Progenitor cell of endocrine pancreas (in vitro differentiated cells): ENCODE data around the gene MSRB1. TPM values are rescaled to one million over a fixed set of nuclear protein-coding genes. Genes with fewer than 3 reads are reported as not detected.

Experiments used
- DNase-seq: peaks from one replicate; pipeline ENCODE4 v3.0.0; 2021; ENCODE audit warnings: low spot score; ENCODE audit not compliant: unreplicated experiment
- H3K27ac Mint-ChIP-seq: 2 replicates; pipeline ENCODE4 v1.8.0; 2021; ENCODE audit warnings: mild to moderate bottlenecking, moderate library complexity, mixed read lengths
- H3K27me3 Mint-ChIP-seq: 2 replicates; pipeline ENCODE4 v1.8.0; 2021; ENCODE audit warnings: mixed read lengths
- H3K36me3 Mint-ChIP-seq: 2 replicates; pipeline ENCODE4 v1.8.0; 2022; ENCODE audit warnings: mixed read lengths; ENCODE audit not compliant: insufficient read depth
- H3K4me1 Mint-ChIP-seq: 2 replicates; pipeline ENCODE4 v1.8.0; 2021; ENCODE audit warnings: low read depth, mixed read lengths
- H3K4me3 Mint-ChIP-seq: 2 replicates; pipeline ENCODE4 v1.8.0; 2021; ENCODE audit warnings: low read depth, mild to moderate bottlenecking, moderate library complexity, mixed read lengths
- H3K9me3 Mint-ChIP-seq: 2 replicates; pipeline ENCODE4 v1.8.0; 2021; ENCODE audit warnings: low read depth, mixed read lengths
- total RNA-seq: library from RNA; stranded (reverse); gene quantifications from 2 replicates; pipeline ENCODE4 v1.2.1, GENCODE V29; 2021
- TF ChIP-seq, protein P1 (sequence below): fragments of 200-600 bp; sonication (generic); IDR thresholded peaks from one replicate; pipeline ENCODE4 v1.5.0; 2021; ENCODE audit warnings: antibody characterized with exemption, mild to moderate bottlenecking; ENCODE audit not compliant: unreplicated experiment

The MSRB1 gene
- total RNA-seq, 1 donor from 2014 or later = 28.9 TPM

DNA sequence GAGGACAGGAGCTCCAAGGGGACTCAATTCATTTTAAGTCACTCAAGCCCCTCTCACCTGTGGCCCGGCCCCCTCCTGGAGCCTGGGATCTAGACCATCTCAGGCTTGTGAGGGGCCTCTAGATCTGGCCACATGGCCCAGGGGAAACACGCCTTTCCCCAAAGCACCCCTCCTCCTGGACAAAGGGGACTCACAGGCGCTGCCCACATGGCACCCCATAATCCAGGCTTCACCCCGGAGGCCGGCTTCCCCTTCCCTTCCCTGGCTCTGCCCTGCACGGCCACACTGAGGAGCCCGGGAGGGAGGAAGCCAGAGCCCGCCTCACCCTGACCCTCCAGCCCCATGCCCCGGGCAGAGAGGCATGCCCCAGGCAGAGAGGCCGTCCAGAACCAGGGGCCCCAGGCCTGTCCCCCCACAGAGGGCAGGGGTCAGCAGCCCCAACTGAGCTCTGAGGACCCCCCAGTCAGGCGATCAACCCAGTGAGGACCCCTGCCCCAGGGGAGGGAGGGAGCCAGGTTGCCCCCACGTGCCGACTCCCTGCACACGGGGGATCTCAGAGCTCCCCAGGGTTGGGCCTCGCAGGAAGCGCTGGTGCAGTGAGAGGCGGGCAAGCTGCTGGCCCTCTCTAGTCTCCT, 35.7 kb downstream of the MSRB1 start:
- no peak for DNase-seq
- Mint-ChIP-seq H3K36me3 (no peaks in the 10 kb centered on the region), H3K27me3 (peaks cover 22% of the 10 kb centered on the region), H3K4me1 (peaks cover 10% of the 10 kb centered on the region), H3K27ac (no peak overlapping the region), H3K9me3 (no peaks in the 10 kb centered on the region), H3K4me3 (no peak overlapping the region)
- TF ChIP-seq, protein P1, sequence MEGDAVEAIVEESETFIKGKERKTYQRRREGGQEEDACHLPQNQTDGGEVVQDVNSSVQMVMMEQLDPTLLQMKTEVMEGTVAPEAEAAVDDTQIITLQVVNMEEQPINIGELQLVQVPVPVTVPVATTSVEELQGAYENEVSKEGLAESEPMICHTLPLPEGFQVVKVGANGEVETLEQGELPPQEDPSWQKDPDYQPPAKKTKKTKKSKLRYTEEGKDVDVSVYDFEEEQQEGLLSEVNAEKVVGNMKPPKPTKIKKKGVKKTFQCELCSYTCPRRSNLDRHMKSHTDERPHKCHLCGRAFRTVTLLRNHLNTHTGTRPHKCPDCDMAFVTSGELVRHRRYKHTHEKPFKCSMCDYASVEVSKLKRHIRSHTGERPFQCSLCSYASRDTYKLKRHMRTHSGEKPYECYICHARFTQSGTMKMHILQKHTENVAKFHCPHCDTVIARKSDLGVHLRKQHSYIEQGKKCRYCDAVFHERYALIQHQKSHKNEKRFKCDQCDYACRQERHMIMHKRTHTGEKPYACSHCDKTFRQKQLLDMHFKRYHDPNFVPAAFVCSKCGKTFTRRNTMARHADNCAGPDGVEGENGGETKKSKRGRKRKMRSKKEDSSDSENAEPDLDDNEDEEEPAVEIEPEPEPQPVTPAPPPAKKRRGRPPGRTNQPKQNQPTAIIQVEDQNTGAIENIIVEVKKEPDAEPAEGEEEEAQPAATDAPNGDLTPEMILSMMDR = no peak

- TF ChIP-seq, protein P1 = no peak
- Mint-ChIP-seq H3K36me3 (no peaks in the 10 kb centered on the region), H3K4me3 (no peak overlapping the region), H3K27ac (no peak overlapping the region), H3K4me1 (peaks cover 10% of the 10 kb centered on the region), H3K27me3 (peaks cover 22% of the 10 kb centered on the region), H3K9me3 (no peaks in the 10 kb centered on the region)
- DNase-seq = no peak
Observed at GRCh38 chr16:1906846-1907165, 36.2 kb downstream of the MSRB1 start.

GRCh38 chr16:1906055-1906845, 36.7 kb downstream of the MSRB1 start:
- Mint-ChIP-seq H3K4me3 (no peak overlapping the region), H3K27me3 (peaks cover 22% of the 10 kb centered on the region), H3K36me3 (no peaks in the 10 kb centered on the region), H3K27ac (no peak overlapping the region), H3K4me1 (peaks cover 10% of the 10 kb centered on the region), H3K9me3 (no peaks in the 10 kb centered on the region)
- no peak for DNase-seq
- TF ChIP-seq, protein P1 = no peak

DNA sequence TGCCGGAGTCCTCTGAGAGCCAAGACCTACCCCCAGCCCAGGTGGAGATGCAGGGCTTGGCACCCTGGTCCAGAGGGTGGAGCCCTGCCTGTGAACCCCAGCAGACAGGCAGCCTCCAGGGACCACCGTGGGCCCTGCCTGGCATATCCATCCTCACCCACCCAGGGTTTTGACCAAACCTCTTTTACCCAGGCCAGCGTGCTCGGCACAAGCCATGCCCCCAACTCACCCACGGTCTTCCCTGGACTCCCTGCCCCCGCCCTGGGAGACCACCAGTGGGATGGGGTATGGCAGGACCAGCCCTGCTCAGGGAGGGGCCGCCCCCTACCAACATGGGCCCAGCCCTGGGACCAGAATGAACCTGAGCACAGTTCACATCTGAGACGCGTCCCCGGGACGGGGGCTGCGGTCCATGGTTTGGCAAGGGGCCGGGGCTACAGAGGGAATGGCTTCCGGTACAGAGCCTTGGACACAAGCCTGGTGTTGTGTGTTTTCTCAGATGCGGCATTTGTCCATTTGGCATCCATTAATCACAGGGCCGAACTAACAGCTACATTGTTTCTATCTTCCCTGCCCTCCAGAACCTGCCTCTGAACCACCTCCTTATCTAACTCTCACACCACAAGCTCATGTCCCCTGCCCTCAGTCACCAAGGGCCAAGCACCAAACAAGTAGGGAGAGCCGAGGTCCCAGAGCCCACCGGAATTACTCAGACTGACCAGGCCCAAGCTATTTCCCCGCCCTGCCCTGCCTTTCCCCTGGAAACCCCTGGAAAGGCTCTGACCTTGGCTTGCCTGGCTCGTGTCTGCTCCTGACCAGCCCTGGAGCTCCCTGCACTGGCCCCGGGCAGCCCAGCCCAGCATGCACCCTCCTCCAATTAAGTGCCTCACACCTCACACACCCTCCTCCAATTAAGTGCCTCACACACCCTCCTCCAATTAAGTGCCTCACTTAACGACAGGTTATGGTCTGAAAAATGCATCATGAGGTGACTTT, 38.9 kb downstream of the MSRB1 start:
- no peak for DNase-seq
- TF ChIP-seq, protein P1 = no peak
- H3K4me3 Mint-ChIP-seq = no peak overlapping the region
- no peaks in the 10 kb centered on the region for H3K36me3 Mint-ChIP-seq
- no peaks in the 10 kb centered on the region for H3K9me3 Mint-ChIP-seq
- peaks cover 14% of the 10 kb centered on the region for H3K4me1 Mint-ChIP-seq
- peaks cover 28% of the 10 kb centered on the region for H3K27me3 Mint-ChIP-seq
- H3K27ac Mint-ChIP-seq = no peak overlapping the region

DNA sequence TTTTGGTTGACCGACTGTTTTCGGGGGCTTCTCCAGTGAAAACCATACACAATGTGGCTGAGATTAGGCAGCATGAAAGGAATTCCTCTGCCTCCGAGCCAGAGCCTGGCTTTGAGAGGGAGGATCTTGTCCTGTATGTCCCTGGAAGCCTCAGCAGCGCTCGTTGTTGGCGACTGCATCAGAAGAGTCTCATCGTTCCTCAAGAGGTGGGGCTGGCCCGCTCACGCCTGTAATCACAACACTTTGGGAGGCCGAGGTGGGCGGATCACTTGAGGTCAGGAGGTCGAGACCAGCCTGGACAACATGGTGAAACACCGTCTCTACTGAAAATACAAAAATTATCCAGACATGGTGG, 39.8 kb downstream of the MSRB1 start:
- peaks cover 12% of the 10 kb centered on the region for H3K4me1 Mint-ChIP-seq
- TF ChIP-seq, protein P1 = no peak
- no peaks in the 10 kb centered on the region for H3K36me3 Mint-ChIP-seq
- H3K27me3 Mint-ChIP-seq = peaks cover 25% of the 10 kb centered on the region
- no peak for DNase-seq
- H3K9me3 Mint-ChIP-seq = no peaks in the 10 kb centered on the region
- no peak overlapping the region for H3K27ac Mint-ChIP-seq
- no peak overlapping the region for H3K4me3 Mint-ChIP-seq
